Panc1 (cell line): Measurements from ENCODE around the gene EFTUD2. TPM values are rescaled to one million over a fixed set of nuclear protein-coding genes. Genes with fewer than 3 reads are reported as not detected.

Experiments used
- ATAC-seq: fragments of 200-7000 bp; cut with Tn5 transposase; 2 replicates; pipeline ENCODE4 v1.9.1; 2020; ENCODE audit warnings: mild to moderate bottlenecking, moderate library complexity
- BruUV-seq: library from RNA; stranded (reverse); fragments of 400-500 nt; replicated peaks from 2 replicates; lab custom pipeline; 2021; lab: Mats Ljungman, UMichigan
- CTCF ChIA-PET: fragments of 300-600 bp; sonication (Branson Sonifier 250); formaldehyde crosslinking; loops from one replicate; lab custom pipeline; 2022; ENCODE audit warnings: antibody characterized with exemption; lab: Charles Lee
- POLR2A ChIA-PET: fragments of 300-600 bp; sonication (Branson Sonifier 250); formaldehyde crosslinking; loops from one replicate; lab custom pipeline; 2022; ENCODE audit warnings: antibody characterized with exemption; lab: Charles Lee
- DNase-seq: peaks from one replicate; pipeline ENCODE4 v3.0.0-alpha.2; 2010; ENCODE audit warnings: low read depth, low spot score
- H3K27ac ChIP-seq: 2 replicates; pipeline ENCODE4 v1.5.1; 2011; ENCODE audit warnings: mild to moderate bottlenecking, low read length, inconsistent platforms
- H3K27me3 ChIP-seq: fragments of 200-500 bp; sonication (Bioruptor generic); 2 replicates; pipeline ENCODE4 v1.6.0; 2014; ENCODE audit warnings: low read length, inconsistent platforms; ENCODE audit not compliant: control insufficient read depth, insufficient read depth
- H3K36me3 ChIP-seq: fragments of 200-500 bp; sonication (Bioruptor generic); 2 replicates; pipeline ENCODE4 v1.5.1; 2014; ENCODE audit warnings: inconsistent platforms, mild to moderate bottlenecking, low read length, moderate library complexity; ENCODE audit not compliant: control insufficient read depth, insufficient read depth
- H3K4me1 ChIP-seq: 2 replicates; pipeline ENCODE4 v1.5.1; 2011; ENCODE audit warnings: inconsistent platforms, mild to moderate bottlenecking, low read length, moderate library complexity; ENCODE audit not compliant: control insufficient read depth, insufficient read depth
- H3K4me3 ChIP-seq, 2 experiments: 2 replicates each; pipeline ENCODE4 v1.5.1; 2011 to 2012; ENCODE audit warnings: low read depth in 2 of 2, low read length in 2 of 2, mild to moderate bottlenecking in 2 of 2, inconsistent platforms in 1 of 2, moderate library complexity in 1 of 2
- H3K9me3 ChIP-seq: fragments of 200-500 bp; sonication (Bioruptor generic); 2 replicates; pipeline ENCODE4 v1.5.1; 2014; ENCODE audit warnings: low read depth, mild to moderate bottlenecking, inconsistent platforms, low read length, moderate library complexity; ENCODE audit not compliant: control insufficient read depth, insufficient read depth
- POLR2AphosphoS5 ChIP-seq: IDR thresholded peaks from 2 replicates; pipeline ENCODE4 v1.6.1; 2012; ENCODE audit warnings: mild to moderate bottlenecking, low read depth, low read length, moderate library complexity
- SIN3A ChIP-seq: IDR thresholded peaks from 2 replicates; pipeline ENCODE4 v1.6.1; 2012; ENCODE audit warnings: low read depth, mild to moderate bottlenecking, low read length, moderate library complexity, borderline replicate concordance; ENCODE audit not compliant: insufficient read depth
- TCF7L2 ChIP-seq: IDR thresholded peaks from 2 replicates; pipeline ENCODE4 v1.6.1; 2011; ENCODE audit warnings: mild to moderate bottlenecking, low read depth, low read length, inconsistent platforms
- in situ Hi-C: cut with HindIII; loops from 2 replicates; pipeline ENCODE4 v1.10.0; 2016; ENCODE audit warnings: low sequenced_read_pairs, low pct_unique_long_range_greater_than_20kb
- intact Hi-C: fragments of 100-400 bp; cut with micrococcal nuclease; formaldehyde crosslinking; loops from one replicate; pipeline ENCODE4 v1.10.0; 2022; ENCODE audit not compliant: unreplicated experiment
- total RNA-seq: library from RNA; stranded (reverse); gene quantifications from one replicate; pipeline ENCODE4 v1.2.1, GENCODE V29; 2021; ENCODE audit not compliant: unreplicated experiment
- TF ChIP-seq, protein P1 (sequence below), 2 experiments: IDR thresholded peaks; 2 replicates each; pipeline ENCODE4 v1.6.1; 2011 to 2012; ENCODE audit warnings: low read depth in 2 of 2, control low read depth in 1 of 2, low read length in 1 of 2, mild to moderate bottlenecking in 1 of 2, moderate library complexity in 1 of 2; ENCODE audit not compliant: insufficient read depth in 1 of 2
- TF ChIP-seq, protein P2 (sequence below): fragments of 450-650 bp; IDR thresholded peaks from 2 replicates; pipeline ENCODE4 v1.5.1; 2017; ENCODE audit warnings: mild to moderate bottlenecking

Gene EFTUD2
- total RNA-seq, 1 experiment from 2014 or later = 98.0 TPM

DNA sequence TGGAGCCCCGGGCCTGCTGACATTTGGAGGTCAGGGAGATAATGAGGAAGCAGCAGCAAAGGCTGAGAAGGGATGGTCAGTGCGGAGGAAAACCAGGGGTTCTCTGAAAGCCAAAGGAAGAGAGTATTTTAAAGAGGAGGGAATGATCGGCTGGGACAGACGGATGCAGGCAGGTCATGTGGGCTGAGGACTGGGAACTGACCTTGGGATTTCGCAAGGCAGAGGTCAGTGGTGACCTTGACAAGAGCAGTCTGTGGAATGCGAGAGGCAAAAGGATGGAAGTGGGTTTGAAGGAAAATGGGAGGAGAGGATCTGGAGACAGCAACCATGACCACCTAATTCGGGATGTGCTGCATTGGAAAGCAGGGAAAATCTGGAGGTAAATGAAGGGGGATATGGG is 10.2 kb downstream of the EFTUD2 start:
- intact Hi-C loops = no loop called here
- H3K4me3 ChIP-seq = no peak overlapping the region
- DNase-seq (no peak), ATAC-seq (no peak)
- H3K9me3 ChIP-seq = no peaks in the 10 kb centered on the region
- no peaks in the 10 kb centered on the region for H3K4me1 ChIP-seq
- peaks cover 6% of the 10 kb centered on the region for H3K36me3 ChIP-seq
- BruUV-seq = no TSS peak
- TF ChIP-seq, protein P1, sequence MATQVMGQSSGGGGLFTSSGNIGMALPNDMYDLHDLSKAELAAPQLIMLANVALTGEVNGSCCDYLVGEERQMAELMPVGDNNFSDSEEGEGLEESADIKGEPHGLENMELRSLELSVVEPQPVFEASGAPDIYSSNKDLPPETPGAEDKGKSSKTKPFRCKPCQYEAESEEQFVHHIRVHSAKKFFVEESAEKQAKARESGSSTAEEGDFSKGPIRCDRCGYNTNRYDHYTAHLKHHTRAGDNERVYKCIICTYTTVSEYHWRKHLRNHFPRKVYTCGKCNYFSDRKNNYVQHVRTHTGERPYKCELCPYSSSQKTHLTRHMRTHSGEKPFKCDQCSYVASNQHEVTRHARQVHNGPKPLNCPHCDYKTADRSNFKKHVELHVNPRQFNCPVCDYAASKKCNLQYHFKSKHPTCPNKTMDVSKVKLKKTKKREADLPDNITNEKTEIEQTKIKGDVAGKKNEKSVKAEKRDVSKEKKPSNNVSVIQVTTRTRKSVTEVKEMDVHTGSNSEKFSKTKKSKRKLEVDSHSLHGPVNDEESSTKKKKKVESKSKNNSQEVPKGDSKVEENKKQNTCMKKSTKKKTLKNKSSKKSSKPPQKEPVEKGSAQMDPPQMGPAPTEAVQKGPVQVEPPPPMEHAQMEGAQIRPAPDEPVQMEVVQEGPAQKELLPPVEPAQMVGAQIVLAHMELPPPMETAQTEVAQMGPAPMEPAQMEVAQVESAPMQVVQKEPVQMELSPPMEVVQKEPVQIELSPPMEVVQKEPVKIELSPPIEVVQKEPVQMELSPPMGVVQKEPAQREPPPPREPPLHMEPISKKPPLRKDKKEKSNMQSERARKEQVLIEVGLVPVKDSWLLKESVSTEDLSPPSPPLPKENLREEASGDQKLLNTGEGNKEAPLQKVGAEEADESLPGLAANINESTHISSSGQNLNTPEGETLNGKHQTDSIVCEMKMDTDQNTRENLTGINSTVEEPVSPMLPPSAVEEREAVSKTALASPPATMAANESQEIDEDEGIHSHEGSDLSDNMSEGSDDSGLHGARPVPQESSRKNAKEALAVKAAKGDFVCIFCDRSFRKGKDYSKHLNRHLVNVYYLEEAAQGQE (IDR thresholded peaks at IDR 0.05; ENCODE audit: insufficient read depth in 1 of 2, low read depth in 2 of 2, low read length in 1 of 2) = no peak
- TF ChIP-seq, protein P2, sequence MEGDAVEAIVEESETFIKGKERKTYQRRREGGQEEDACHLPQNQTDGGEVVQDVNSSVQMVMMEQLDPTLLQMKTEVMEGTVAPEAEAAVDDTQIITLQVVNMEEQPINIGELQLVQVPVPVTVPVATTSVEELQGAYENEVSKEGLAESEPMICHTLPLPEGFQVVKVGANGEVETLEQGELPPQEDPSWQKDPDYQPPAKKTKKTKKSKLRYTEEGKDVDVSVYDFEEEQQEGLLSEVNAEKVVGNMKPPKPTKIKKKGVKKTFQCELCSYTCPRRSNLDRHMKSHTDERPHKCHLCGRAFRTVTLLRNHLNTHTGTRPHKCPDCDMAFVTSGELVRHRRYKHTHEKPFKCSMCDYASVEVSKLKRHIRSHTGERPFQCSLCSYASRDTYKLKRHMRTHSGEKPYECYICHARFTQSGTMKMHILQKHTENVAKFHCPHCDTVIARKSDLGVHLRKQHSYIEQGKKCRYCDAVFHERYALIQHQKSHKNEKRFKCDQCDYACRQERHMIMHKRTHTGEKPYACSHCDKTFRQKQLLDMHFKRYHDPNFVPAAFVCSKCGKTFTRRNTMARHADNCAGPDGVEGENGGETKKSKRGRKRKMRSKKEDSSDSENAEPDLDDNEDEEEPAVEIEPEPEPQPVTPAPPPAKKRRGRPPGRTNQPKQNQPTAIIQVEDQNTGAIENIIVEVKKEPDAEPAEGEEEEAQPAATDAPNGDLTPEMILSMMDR = no peak
- TF ChIP-seq POLR2AphosphoS5 (no peak), SIN3A (no peak), TCF7L2 (no peak)
- in situ Hi-C loops = no loop called here
- H3K27ac ChIP-seq = no peak overlapping the region
- POLR2A ChIA-PET = no interaction called here
- CTCF ChIA-PET = no interaction called here
- H3K27me3 ChIP-seq = no peaks in the 10 kb centered on the region

DNA sequence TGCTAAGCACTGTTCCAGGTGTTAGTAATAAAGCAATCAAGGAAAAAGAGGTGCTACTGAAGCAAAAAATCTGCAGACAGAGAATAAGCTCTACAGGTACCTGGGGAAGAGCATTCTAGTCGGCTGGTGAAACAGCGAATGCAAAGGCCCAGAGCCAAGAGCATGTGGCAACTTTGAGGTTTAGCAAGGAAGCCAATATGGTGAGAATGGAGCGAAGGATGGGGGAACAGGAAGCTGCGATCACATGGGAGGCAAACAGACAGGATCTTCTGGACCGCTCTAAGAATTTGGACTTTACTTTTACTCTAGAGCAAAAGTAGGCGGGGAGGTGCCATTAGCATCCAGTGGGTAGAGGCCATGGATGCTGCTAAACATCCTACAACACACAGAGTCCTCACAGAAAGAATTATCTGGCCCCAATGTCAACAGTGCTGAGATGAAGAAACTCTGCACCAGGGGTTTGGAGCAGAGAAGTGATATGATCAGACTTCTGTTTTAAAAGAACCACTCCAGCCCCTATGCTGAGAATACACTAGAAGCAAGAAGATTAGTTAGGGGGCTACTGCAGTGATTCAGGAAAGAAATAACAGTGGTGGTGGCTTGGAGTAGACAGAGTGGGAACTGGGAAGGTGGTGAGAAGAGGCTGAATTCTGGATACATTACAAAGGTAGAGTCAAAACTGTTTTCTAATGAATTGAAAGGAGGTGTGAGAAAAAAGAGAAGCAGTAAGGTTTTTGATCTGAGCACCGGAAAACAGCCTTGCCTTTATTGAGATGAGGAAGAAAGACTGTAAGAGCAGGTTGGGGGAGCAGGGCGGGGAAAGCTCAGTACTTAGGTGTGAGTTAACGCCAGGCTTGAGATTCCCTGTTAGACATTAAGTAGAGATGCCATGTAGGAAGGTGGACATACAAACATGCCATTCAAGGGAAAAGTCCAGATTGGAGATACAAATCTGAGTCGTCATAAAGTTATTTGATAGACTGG is 11.0 kb downstream of the EFTUD2 start:
- DNase-seq (no peak), ATAC-seq (no peak)
- TF ChIP-seq, protein P2 = no peak
- TF ChIP-seq TCF7L2 = no peak
- TF ChIP-seq SIN3A = no peak
- TF ChIP-seq, protein P1 (IDR thresholded peaks at IDR 0.05; ENCODE audit: insufficient read depth in 1 of 2, low read depth in 2 of 2, low read length in 1 of 2) = no peak
- no peak for TF ChIP-seq POLR2AphosphoS5
- Histone ChIP-seq H3K27ac (no peak overlapping the region), H3K4me3 (no peak overlapping the region), H3K27me3 (no peaks in the 10 kb centered on the region), H3K9me3 (no peaks in the 10 kb centered on the region), H3K36me3 (peaks cover 9% of the 10 kb centered on the region), H3K4me1 (no peaks in the 10 kb centered on the region)
- no TSS peak for BruUV-seq
- CTCF ChIA-PET = no interaction called here
- intact Hi-C loops = no loop called here
- in situ Hi-C loops = no loop called here
- POLR2A ChIA-PET = no interaction called here
